K562 (cell line): Measurements from ENCODE around the gene NES. TPM values are rescaled to one million over a fixed set of nuclear protein-coding genes. Genes with fewer than 3 reads are reported as not detected.

Experiments
- AFF4 ChIP-seq: sonication (generic); formaldehyde crosslinking; IDR thresholded peaks from 2 replicates; pipeline ENCODE4 v1.8.0; 2023; ENCODE audit warnings: mild to moderate bottlenecking, missing genetic modification reagents
- DACH1 ChIP-seq: fragments of 450-650 bp; IDR thresholded peaks from 2 replicates; pipeline ENCODE4 v1.6.1; 2018; ENCODE audit not compliant: partially characterized antibody
- GABPA ChIP-seq: fragments of 200-800 bp; sonication (Bioruptor generic); conservative IDR thresholded peaks from 2 replicates; pipeline ENCODE4 v1.6.1; 2016; ENCODE audit warnings: low read depth, missing genetic modification characterization, missing compliant biosample characterization
- GMEB1 ChIP-seq: fragments of 250-450 bp; sonication (Bioruptor Pico); IDR thresholded peaks from 2 replicates; pipeline ENCODE4 v1.4.0; 2020; ENCODE audit warnings: mild to moderate bottlenecking
- HOXB6 ChIP-seq: fragments of 250-450 bp; sonication (Bioruptor Pico); IDR thresholded peaks from 2 replicates; pipeline ENCODE4 v1.5.1; 2022; ENCODE audit warnings: mild to moderate bottlenecking, borderline replicate concordance
- MXI1 ChIP-seq: IDR thresholded peaks from 2 replicates; pipeline ENCODE4 v1.6.1; 2011; ENCODE audit warnings: low read depth, mild to moderate bottlenecking, improper control_type of control experiment, low read length
- PHTF2 ChIP-seq: fragments of 250-450 bp; sonication (Bioruptor Pico); IDR thresholded peaks from 2 replicates; pipeline ENCODE4 v1.5.0; 2021; ENCODE audit warnings: mild to moderate bottlenecking
- PREB ChIP-seq: sonication (generic); formaldehyde crosslinking; IDR thresholded peaks from 2 replicates; pipeline ENCODE4 v1.8.1; 2023; ENCODE audit warnings: mild to moderate bottlenecking, missing genetic modification reagents
- RAD21 ChIP-seq, 2 experiments: fragments of 250-450 bp in 1 of 2; fragments of 450-650 bp in 1 of 2; sonication (Bioruptor Pico) in 1 of 2; formaldehyde crosslinking in 1 of 2; IDR thresholded peaks in 1 of 2; conservative IDR thresholded peaks in 1 of 2; 2 replicates each; pipeline versions ENCODE4 v1.4.0 to v1.8.0; 2020 to 2022; ENCODE audit warnings: mild to moderate bottlenecking in 2 of 2, moderate library complexity in 1 of 2
- SNRNP70 ChIP-seq: fragments of 200-400 bp; formaldehyde crosslinking; optimal IDR thresholded peaks from 2 replicates; pipeline ENCODE3; 2017; ENCODE audit warnings: low read depth, low read length
- SUPT5H ChIP-seq: fragments of 450-650 bp; IDR thresholded peaks from 2 replicates; pipeline ENCODE4 v1.6.1; 2016
- THRA ChIP-seq: fragments of 450-650 bp; IDR thresholded peaks from 2 replicates; pipeline ENCODE4 v1.6.1; 2017; ENCODE audit warnings: mild to moderate bottlenecking, moderate library complexity
- THRB ChIP-seq: fragments of 450-650 bp; formaldehyde crosslinking; conservative IDR thresholded peaks from 2 replicates; pipeline ENCODE4 v1.4.0; 2022; ENCODE audit warnings: mild to moderate bottlenecking, missing genetic modification characterization
- ZBTB2 ChIP-seq: fragments of 450-650 bp; IDR thresholded peaks from 2 replicates; pipeline ENCODE4 v1.6.1; 2016; ENCODE audit warnings: antibody characterized with exemption
- ZFP1 ChIP-seq: fragments of 450-650 bp; formaldehyde crosslinking; IDR thresholded peaks from 2 replicates; pipeline ENCODE4 v1.4.0; 2020; ENCODE audit warnings: mild to moderate bottlenecking, mixed read lengths
- polyA plus RNA-seq, 8 experiments: library from polyadenylated mRNA; depleted of rRNA in 4 of 8; stranded (reverse) in 5 of 8; unstranded in 3 of 8; fragments of >200 nt; fragmentation: Nextera tagmentation in 2 of 8; fragmentation: Illumina TruSeq in 1 of 8; extraction: Ambion mirVana in 2 of 8; extraction: Trizol in 1 of 8; gene quantifications; 2 replicates each; pipeline versions ENCODE4 v1.2.1 to v1.2.3, GENCODE V29; 2011 to 2014; ENCODE audit warnings: inconsistent platforms in 1 of 8, missing spikeins in 1 of 8
- total RNA-seq, 7 experiments: library from RNA; depleted of rRNA in 6 of 7; stranded (reverse); fragments of >200 nt in 6 of 7; fragmentation: Illumina TruSeq in 2 of 7; extraction: Trizol in 2 of 7; gene quantifications; 2 replicates each; pipeline versions ENCODE4 v1.2.1 to v1.2.3, GENCODE V29; 2011 to 2021; ENCODE audit warnings: low replicate concordance in 1 of 7

NES gene
- total and polyA plus RNA-seq, 9 of the 15 experiments (the other 6 are each of a cell fraction or from before 2014, with no cell fraction given), result 0.10 to 8.6 (median 4.2) TPM

- TF ChIP-seq THRA (no peak), DACH1 (no peak), RAD21 (CRISPR knock-in tag; conservative IDR thresholded peaks at IDR 0.05 in 1 of 2, IDR thresholded peaks at IDR 0.05 in 1 of 2) (peak in 1 of 2 experiments; percentile 20; a peak in 1 of 4 replicates), HOXB6 (CRISPR knock-in tag) (no peak), MXI1 (no peak), SUPT5H (0 out of 2 replicates have a peak, but pooled peaks have one; percentile 29), PREB (CRISPR knock-in tag) (no peak), SNRNP70 (no peak), ZFP1 (CRISPR knock-in tag) (no peak), AFF4 (CRISPR knock-in tag) (0 out of 2 replicates have a peak, but pooled peaks have one; percentile 48), ZBTB2 (no peak), GABPA (tag) (peak; percentile 30; the same call in 1 of the 2 replicates), GMEB1 (CRISPR knock-in tag) (no peak), THRB (peak; percentile 65; the same call in 1 of the 2 replicates), PHTF2 (0 out of 2 replicates have a peak, but pooled peaks have one; percentile 64)
Observed at GRCh38 chr1:156693848-156694689, 16.9 kb upstream of the NES start (continued).
